Measurements from ENCODE around the gene FIZ1. TPM values are rescaled to one million over a fixed set of nuclear protein-coding genes. Genes with fewer than 3 reads are reported as not detected.

FIZ1 gene
- total RNA-seq, 4 donors from 2014 or later: 5.8 to 12.7 (median 7.9) TPM

DNA sequence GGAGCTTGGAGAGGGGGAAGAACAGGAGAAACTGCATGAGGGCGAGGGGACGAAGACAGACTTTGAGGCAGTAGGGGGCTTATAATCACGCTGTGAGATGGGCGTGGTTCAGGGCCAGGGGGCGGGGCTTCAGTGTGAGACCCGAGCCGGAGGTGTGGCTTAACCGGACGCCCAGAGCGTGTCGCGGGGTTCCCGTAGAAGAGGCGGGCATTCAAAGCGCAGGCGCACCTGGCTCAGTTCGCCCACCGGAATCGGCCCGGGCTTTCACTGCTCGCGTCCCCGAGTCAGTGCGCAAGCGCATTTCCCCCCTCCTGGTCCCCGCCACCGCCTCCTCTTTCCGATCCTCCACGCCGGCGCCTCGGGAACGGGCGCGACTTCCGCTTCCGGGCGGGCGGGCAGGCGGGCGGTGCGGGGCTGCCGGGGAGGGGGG is 5.9 kb upstream of the FIZ1 start:
- WGBS, 2 donors: 1 to 3% methylated on average over 11 to 24 of the region's 43 CpGs
- TF ChIP-seq, protein P1, sequence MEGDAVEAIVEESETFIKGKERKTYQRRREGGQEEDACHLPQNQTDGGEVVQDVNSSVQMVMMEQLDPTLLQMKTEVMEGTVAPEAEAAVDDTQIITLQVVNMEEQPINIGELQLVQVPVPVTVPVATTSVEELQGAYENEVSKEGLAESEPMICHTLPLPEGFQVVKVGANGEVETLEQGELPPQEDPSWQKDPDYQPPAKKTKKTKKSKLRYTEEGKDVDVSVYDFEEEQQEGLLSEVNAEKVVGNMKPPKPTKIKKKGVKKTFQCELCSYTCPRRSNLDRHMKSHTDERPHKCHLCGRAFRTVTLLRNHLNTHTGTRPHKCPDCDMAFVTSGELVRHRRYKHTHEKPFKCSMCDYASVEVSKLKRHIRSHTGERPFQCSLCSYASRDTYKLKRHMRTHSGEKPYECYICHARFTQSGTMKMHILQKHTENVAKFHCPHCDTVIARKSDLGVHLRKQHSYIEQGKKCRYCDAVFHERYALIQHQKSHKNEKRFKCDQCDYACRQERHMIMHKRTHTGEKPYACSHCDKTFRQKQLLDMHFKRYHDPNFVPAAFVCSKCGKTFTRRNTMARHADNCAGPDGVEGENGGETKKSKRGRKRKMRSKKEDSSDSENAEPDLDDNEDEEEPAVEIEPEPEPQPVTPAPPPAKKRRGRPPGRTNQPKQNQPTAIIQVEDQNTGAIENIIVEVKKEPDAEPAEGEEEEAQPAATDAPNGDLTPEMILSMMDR (IDR thresholded peaks at IDR 0.05): no peak
- TF ChIP-seq POLR2A (IDR thresholded peaks at IDR 0.05): peak in 2 of 4 donors; percentile 5 to 15
- peak overlapping the region; percentile 96 to 97 (median 97) for H3K27ac ChIP-seq
- DNase-seq: peak; percentile 81
- intact Hi-C loops (cut with DNase I): no loop called here
- no peaks in the 10 kb centered on the region for H3K9me3 ChIP-seq
- no peaks in the 10 kb centered on the region for H3K27me3 ChIP-seq
- peaks cover 32 to 73% (median 37%) of the 10 kb centered on the region in 3 donors for H3K4me1 ChIP-seq
- H3K4me3 ChIP-seq: peak overlapping the region; percentile 77 to 86 (median 82)
- peaks cover 0 to 36% (median 11%) of the 10 kb centered on the region in 3 donors for H3K36me3 ChIP-seq

GRCh38 chr19:55603581-55604292 is 4.4 kb upstream of the FIZ1 start:
- Histone ChIP-seq H3K36me3 (peaks cover 0 to 21% (median 9%) of the 10 kb centered on the region in 3 donors), H3K9me3 (no peaks in the 10 kb centered on the region), H3K4me1 (peaks cover 32 to 77% (median 37%) of the 10 kb centered on the region in 3 donors), H3K4me3 (no peak overlapping the region), H3K27ac (peak overlapping the region; percentile 96 to 97 (median 97)), H3K27me3 (no peaks in the 10 kb centered on the region)
- DNase-seq: no peak
- TF ChIP-seq, protein P1 (IDR thresholded peaks at IDR 0.05): no peak
- no peak for TF ChIP-seq POLR2A (IDR thresholded peaks at IDR 0.05)
- intact Hi-C loops (cut with DNase I): no loop called here
- WGBS, 2 donors: 75 to 85% methylated on average over 18 to 22 of the region's 22 CpGs

- Histone ChIP-seq H3K9me3 (no peaks in the 10 kb centered on the region), H3K4me3 (no peak overlapping the region), H3K36me3 (peaks cover 0 to 17% (median 7%) of the 10 kb centered on the region in 3 donors), H3K4me1 (peaks cover 32 to 84% (median 40%) of the 10 kb centered on the region in 3 donors), H3K27ac (no peak overlapping the region), H3K27me3 (no peaks in the 10 kb centered on the region)
- TF ChIP-seq, protein P1 (IDR thresholded peaks at IDR 0.05): no peak
- TF ChIP-seq POLR2A (IDR thresholded peaks at IDR 0.05): no peak
- intact Hi-C loops (cut with DNase I): no loop called here
- no peak for DNase-seq
- 80 to 92% methylated on average over 8 to 11 of the region's 21 CpGs for WGBS, 2 donors
These were observed 3.8 kb upstream of the FIZ1 start for GRCh38 chr19:55603115-55603514.

- DNase-seq: no peak
- TF ChIP-seq, protein P1 (IDR thresholded peaks at IDR 0.05): no peak
- no peak for TF ChIP-seq POLR2A (IDR thresholded peaks at IDR 0.05)
- Histone ChIP-seq H3K36me3 (peaks cover 0 to 24% (median 7%) of the 10 kb centered on the region in 3 donors), H3K27me3 (no peaks in the 10 kb centered on the region), H3K27ac (peak overlapping the region; percentile 96 to 99 (median 98)), H3K9me3 (no peaks in the 10 kb centered on the region), H3K4me3 (no peak overlapping the region), H3K4me1 (peaks cover 32 to 79% (median 40%) of the 10 kb centered on the region in 3 donors)
- WGBS, 2 donors: 93 to 94% methylated on average over 6 of the region's 60 CpGs
- intact Hi-C loops (cut with DNase I): no loop called here
These were observed 3.0 kb upstream of the FIZ1 start for GRCh38 chr19:55602104-55603001.

All from esophagus squamous epithelium (tissue), 5 donors.